GM20000 (cell line): Measurements from ENCODE around the gene ELSPBP1.
"Not testable (repeated sequence)": the region's sequence is repeated elsewhere in the genome, so short reads cannot be mapped to it uniquely, and the experiment has no call there.

ENCODE experiments used
- DNase-seq: peaks from one replicate; pipeline ENCODE4 v3.0.0; 2012; ENCODE audit warnings: low spot score
- CTCF ChIP-seq: IDR thresholded peaks from 2 replicates; pipeline ENCODE4 v1.5.1; 2012; ENCODE audit warnings: mild to moderate bottlenecking, control low read depth; ENCODE audit errors: extremely low read depth, missing control alignments

Gene ELSPBP1

GRCh38 chr19:47994209-47994802, at the start of gene ELSPBP1:
TSS of gene ELSPBP1 (plus strand) at chr19:47994632. CDS start at chr19:48008668, 14,036 bp downstream.
- no peak for TF ChIP-seq CTCF
- no peak for DNase-seq

GRCh38 chr19:47949852-47950521, 44.4 kb upstream of the ELSPBP1 start:
- DNase-seq = not testable (repeated sequence)

GRCh38 chr19:47952132-47952531, 42.3 kb upstream of the ELSPBP1 start:
- DNase-seq = not testable (repeated sequence)

GRCh38 chr19:47955936-47956335, 38.5 kb upstream of the ELSPBP1 start:
- DNase-seq = not testable (repeated sequence)

- no peak for TF ChIP-seq CTCF
Observed at GRCh38 chr19:47973529-47973928, 20.9 kb upstream of the ELSPBP1 start.

GRCh38 chr19:47991191-47991808, 3.1 kb upstream of the ELSPBP1 start:
- no peak for DNase-seq
- TF ChIP-seq CTCF = no peak

More at GRCh38 chr19:47973529-47973928, 20.9 kb upstream of the ELSPBP1 start:
- no peak for DNase-seq

GRCh38 chr19:47992070-47992469, 2.4 kb upstream of the ELSPBP1 start, which contains the start of gene BSPH1:
TSS of gene BSPH1 (minus strand) at chr19:47992170. CDS start at chr19:47992081, 89 bp downstream.
- no peak for TF ChIP-seq CTCF
- no peak for DNase-seq

GRCh38 chr19:47996230-47996727, 1.8 kb downstream of the ELSPBP1 start:
- no peak for TF ChIP-seq CTCF

GRCh38 chr19:47998800-47999199, 4.4 kb downstream of the ELSPBP1 start:
- no peak for DNase-seq
- TF ChIP-seq CTCF = no peak

More at GRCh38 chr19:47996230-47996727, 1.8 kb downstream of the ELSPBP1 start:
- DNase-seq = no peak
